Activated B cell treated with CpG ODN at 0.5 μM for 24 hours (primary cell): ENCODE data around the gene CACTIN. TPM values are rescaled to one million over a fixed set of nuclear protein-coding genes. Genes with fewer than 3 reads are reported as not detected.
A peak's percentile ranks its signal among the peaks of the same experiment; 100 is the strongest.

ENCODE experiments used
- ATAC-seq: fragments of 200-7000 bp; cut with Tn5 transposase; one replicate; pipeline ENCODE4 v1.10.0; 2021; ENCODE audit warnings: low read depth, mild to moderate bottlenecking, moderate library complexity
- CTCF ChIA-PET: fragments of 350-600 bp; sonication (Branson Sonifier 250); formaldehyde crosslinking; loops from one replicate; lab custom pipeline; 2021; ENCODE audit warnings: antibody characterized with exemption; lab: Charles Lee
- POLR2A ChIA-PET: fragments of 350-600 bp; sonication (Branson Sonifier 250); formaldehyde crosslinking; loops from one replicate; lab custom pipeline; 2021; ENCODE audit warnings: antibody characterized with exemption; lab: Charles Lee
- DNase-seq: peaks from one replicate; pipeline ENCODE4 v3.0.0; 2022
- H3K27ac Mint-ChIP-seq: one replicate; pipeline ENCODE4 v1.8.0; 2020; ENCODE audit warnings: mixed read lengths
- H3K27me3 Mint-ChIP-seq: one replicate; pipeline ENCODE4 v1.8.0; 2021; ENCODE audit warnings: mixed read lengths
- H3K36me3 Mint-ChIP-seq: one replicate; pipeline ENCODE4 v1.8.0; 2021; ENCODE audit warnings: low read depth, mixed read lengths
- H3K4me1 Mint-ChIP-seq: one replicate; pipeline ENCODE4 v1.8.0; 2021; ENCODE audit warnings: mixed read lengths
- H3K4me3 Mint-ChIP-seq: one replicate; pipeline ENCODE4 v1.8.0; 2020; ENCODE audit warnings: mild to moderate bottlenecking, mixed read lengths
- H3K9me3 Mint-ChIP-seq: one replicate; pipeline ENCODE4 v1.8.0; 2020; ENCODE audit warnings: mixed read lengths
- CTCF ChIP-seq: fragments of 200-600 bp; IDR thresholded peaks from one replicate; pipeline ENCODE4 v1.8.0; 2022; ENCODE audit warnings: antibody characterized with exemption, mild to moderate bottlenecking
- intact Hi-C: fragments of 100-400 bp; cut with micrococcal nuclease; formaldehyde crosslinking; loops from one replicate; pipeline ENCODE4 v1.15.1; 2024
- total RNA-seq: library from RNA; stranded (reverse); gene quantifications from 2 replicates; pipeline ENCODE4 v1.2.3, GENCODE V29; 2022

CACTIN gene
- total RNA-seq, 1 donor from 2014 or later, result 48.1 TPM

DNA sequence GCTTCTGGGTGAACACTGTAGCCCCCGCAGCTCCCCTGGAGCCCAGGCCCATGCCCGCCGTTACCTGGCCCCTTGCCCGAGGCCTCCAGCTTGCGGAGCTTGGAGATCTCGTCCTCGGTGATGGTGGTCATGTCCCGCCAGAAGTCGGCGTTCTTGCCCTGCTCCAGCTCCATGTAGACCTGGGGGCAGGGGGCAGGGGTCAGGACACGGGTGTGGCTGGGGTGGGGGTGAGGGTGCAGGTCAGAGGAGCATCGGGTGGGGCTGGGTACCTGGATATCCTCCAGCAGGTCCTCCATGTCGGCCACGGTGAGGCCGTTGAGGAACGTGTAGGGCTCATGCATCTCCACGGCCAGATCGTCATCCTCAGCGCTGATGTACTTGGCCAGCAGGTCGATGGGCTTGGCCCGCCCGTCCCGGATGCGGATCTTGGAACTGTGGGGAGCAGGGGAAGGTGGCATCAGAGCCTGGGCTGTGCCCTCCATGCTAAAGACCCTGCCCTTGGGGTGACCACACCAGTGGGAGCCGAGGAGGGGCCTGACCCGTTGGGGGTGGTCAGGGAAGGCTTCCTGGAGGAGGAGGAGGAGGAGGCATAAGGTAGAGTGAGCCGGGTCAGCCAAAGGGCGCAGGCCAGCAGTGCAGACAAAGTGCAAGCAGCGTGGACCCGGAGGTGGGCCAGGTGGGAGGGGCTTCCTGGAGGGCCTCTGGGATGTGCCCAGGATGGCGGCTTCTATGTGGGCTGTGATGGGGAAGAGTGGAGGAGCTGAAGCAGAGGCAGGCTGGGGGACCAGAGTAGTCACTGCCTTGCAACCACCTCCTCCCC lies 7.6 kb downstream of the CACTIN start:
- intact Hi-C loops, result loop anchor here (1.0 kb wide), 2 partner anchors 33 to 74 kb away; no protein-coding TSS in a partner anchor
- no peaks in the 10 kb centered on the region for H3K27me3 Mint-ChIP-seq

GRCh38 chr19:3618144-3618810 lies 8.3 kb downstream of the CACTIN start:
- H3K4me1 Mint-ChIP-seq, result peaks cover 14% of the 10 kb centered on the region

More for the DNA sequence above, 7.6 kb downstream of the CACTIN start:
- no peak for ATAC-seq
- Mint-ChIP-seq H3K4me3 (no peak overlapping the region), H3K27ac (no peak overlapping the region), H3K9me3 (no peaks in the 10 kb centered on the region), H3K4me1 (peaks cover 15% of the 10 kb centered on the region), H3K36me3 (peaks cover 41% of the 10 kb centered on the region)
- CTCF ChIA-PET, result interaction anchor here (0.7 to 1.0 kb wide), 2 partner anchors 9 to 34 kb away, joined by 3 read pairs; partner anchors contain the start of gene GIPC3
- TF ChIP-seq CTCF, result no peak
- POLR2A ChIA-PET, result interaction anchor here (0.6 kb wide), 1 partner anchor 19 kb away, joined by 4 read pairs; no protein-coding TSS in a partner anchor
- DNase-seq, result no peak

GRCh38 chr19:3617463-3617862 lies 9.1 kb downstream of the CACTIN start:
- POLR2A ChIA-PET, result no interaction called here
- Mint-ChIP-seq H3K4me3 (no peak overlapping the region), H3K9me3 (no peaks in the 10 kb centered on the region), H3K36me3 (peaks cover 43% of the 10 kb centered on the region), H3K4me1 (peaks cover 14% of the 10 kb centered on the region), H3K27ac (no peak overlapping the region), H3K27me3 (no peaks in the 10 kb centered on the region)
- TF ChIP-seq CTCF, result no peak
- DNase-seq (no peak), ATAC-seq (no peak)
- CTCF ChIA-PET, result interaction anchor here (1.8 kb wide), 1 partner anchor 72 kb away, joined by 9 read pairs; no protein-coding TSS in a partner anchor
- intact Hi-C loops, result no loop called here

More at GRCh38 chr19:3618144-3618810, 8.3 kb downstream of the CACTIN start:
- H3K36me3 Mint-ChIP-seq, result peaks cover 45% of the 10 kb centered on the region
- no peak overlapping the region for H3K4me3 Mint-ChIP-seq
- ChIA-PET CTCF (interaction anchor here (0.7 to 1.8 kb wide), 3 partner anchors 9 to 73 kb away, joined by 3 to 9 read pairs (median 3); partner anchors contain the start of gene GIPC3), POLR2A (interaction anchor here (0.6 kb wide), 1 partner anchor 18 kb away, joined by 4 read pairs; no protein-coding TSS in a partner anchor)
- intact Hi-C loops, result loop anchor here (1.0 kb wide), 2 partner anchors 32 to 73 kb away; no protein-coding TSS in a partner anchor
- DNase-seq (peak; percentile 65), ATAC-seq (peak; percentile 81)
- peak; percentile 34 for TF ChIP-seq CTCF
- H3K27ac Mint-ChIP-seq, result no peak overlapping the region
- H3K27me3 Mint-ChIP-seq, result no peaks in the 10 kb centered on the region
- H3K9me3 Mint-ChIP-seq, result no peaks in the 10 kb centered on the region

DNA sequence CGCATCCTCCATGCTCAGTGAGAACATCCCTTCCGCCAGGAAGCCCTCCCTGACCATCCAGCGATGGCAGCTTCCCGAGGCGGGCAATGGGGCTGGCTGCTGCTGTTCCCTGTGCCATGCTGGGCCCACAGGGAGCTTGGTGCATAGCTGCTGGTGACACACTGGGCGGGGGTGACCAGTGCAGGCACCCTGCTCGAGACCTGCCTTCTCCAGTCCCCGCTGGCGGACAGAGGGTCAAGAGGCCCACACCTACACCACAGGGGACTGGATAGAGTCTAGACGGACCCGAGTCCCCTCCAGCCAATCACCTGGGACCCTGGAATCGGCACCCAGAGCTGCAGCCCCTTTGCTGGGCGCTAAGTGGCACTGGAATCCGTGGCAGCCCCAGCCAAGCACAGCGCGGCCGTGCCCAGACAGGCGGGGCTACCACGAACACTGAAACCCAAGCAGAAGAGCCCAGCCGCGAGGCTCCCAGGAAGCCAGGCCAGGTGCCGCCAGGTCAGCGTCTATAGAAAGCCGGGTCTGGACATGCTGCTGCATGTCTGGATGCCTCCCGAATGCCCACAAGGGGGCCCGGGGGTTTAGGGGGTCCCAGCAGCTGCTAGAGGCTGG lies 11.0 kb downstream of the CACTIN start:
- ChIA-PET POLR2A (interaction anchor here (0.6 kb wide), 1 partner anchor 73 kb away, joined by 10 read pairs; no protein-coding TSS in a partner anchor), CTCF (no interaction called here)
- H3K36me3 Mint-ChIP-seq, result peaks cover 38% of the 10 kb centered on the region
- H3K4me3 Mint-ChIP-seq, result no peak overlapping the region
- peaks cover 14% of the 10 kb centered on the region for H3K4me1 Mint-ChIP-seq
- H3K27me3 Mint-ChIP-seq, result no peaks in the 10 kb centered on the region
- DNase-seq (no peak), ATAC-seq (no peak)
- intact Hi-C loops, result no loop called here
- H3K27ac Mint-ChIP-seq, result no peak overlapping the region
- H3K9me3 Mint-ChIP-seq, result no peaks in the 10 kb centered on the region
- no peak for TF ChIP-seq CTCF
